8988T (cell line): ENCODE data around the gene CD209.

Experiments used
- DNase-seq: peaks from one replicate; pipeline ENCODE4 v3.0.0; 2011

The CD209 gene

GRCh38 chr19:7701654-7702457, 45.5 kb downstream of the CD209 start, which contains the start of gene FCER2:
Gene FCER2, minus strand, starts transcription at chr19:7702131. Its CDS starts 2,371 bp downstream, at chr19:7699760.
- no peak for DNase-seq

GRCh38 chr19:7701049-7701653, 46.2 kb downstream of the CD209 start:
- no peak for DNase-seq

- DNase-seq: no peak
Measured at GRCh38 chr19:7699417-7700401, 47.6 kb downstream of the CD209 start.

GRCh38 chr19:7699003-7699402, 48.3 kb downstream of the CD209 start:
- DNase-seq: no peak

- no peak for DNase-seq
Measured at GRCh38 chr19:7698583-7698982, 48.8 kb downstream of the CD209 start.

- no peak for DNase-seq
Measured at GRCh38 chr19:7697721-7698287, 49.5 kb downstream of the CD209 start.

- no peak for DNase-seq
Measured at GRCh38 chr19:7694499-7694898, 52.8 kb downstream of the CD209 start.

- no peak for DNase-seq
Measured at GRCh38 chr19:7692417-7693088, 54.8 kb downstream of the CD209 start.

- DNase-seq: no peak
Measured at GRCh38 chr19:7691497-7691896, 55.8 kb downstream of the CD209 start.

- no peak for DNase-seq
Measured at GRCh38 chr19:7690779-7691258, 56.5 kb downstream of the CD209 start.
